Transverse colon (tissue), 4 donors: Measurements from ENCODE around the gene TRPM3. TPM values are rescaled to one million over a fixed set of nuclear protein-coding genes. Genes with fewer than 3 reads are reported as not detected.

Experiments
- DNase-seq: peaks from one replicate; pipeline ENCODE4 v3.0.0-alpha.2; 2019
- H3K27ac ChIP-seq, 4 donors: fragments of 200-600 bp; sonication (generic); 2 replicates each; pipeline ENCODE4 v1.5.1; 2016 to 2018; ENCODE audit warnings: inconsistent platforms in 4 of 4
- H3K27me3 ChIP-seq: fragments of 200-600 bp; sonication (generic); 2 replicates; pipeline ENCODE4 v1.5.1; 2017; ENCODE audit warnings: inconsistent platforms
- H3K36me3 ChIP-seq, 4 donors: fragments of 200-600 bp; sonication (generic); 2 replicates each; pipeline ENCODE4 v1.5.1; 2017 to 2019; ENCODE audit warnings: inconsistent platforms in 4 of 4
- H3K4me1 ChIP-seq, 4 donors: fragments of 200-600 bp; sonication (generic); 2 replicates each; pipeline ENCODE4 v1.5.1; 2017 to 2020; ENCODE audit warnings: inconsistent platforms in 4 of 4
- H3K4me3 ChIP-seq, 4 donors: fragments of 200-600 bp; sonication (generic); 1 replicate in 1 of 4; 2 replicates in 3 of 4; pipeline versions ENCODE4 v1.5.1 to v1.6.1; 2017 to 2019; ENCODE audit warnings: inconsistent platforms in 4 of 4
- H3K9me3 ChIP-seq, 2 donors: fragments of 200-600 bp; sonication (generic); 2 replicates each; pipeline ENCODE4 v1.5.1; 2017 to 2019; ENCODE audit warnings: inconsistent platforms in 2 of 2
- EP300 ChIP-seq: sonication (generic); formaldehyde crosslinking; IDR thresholded peaks from one replicate; pipeline ENCODE4 v1.6.1; 2017; ENCODE audit warnings: antibody characterized with exemption, low read depth
- POLR2A ChIP-seq: fragments of 450-650 bp; IDR thresholded peaks from one replicate; pipeline ENCODE4 v1.6.1; 2016; ENCODE audit warnings: antibody characterized with exemption, mild to moderate bottlenecking, moderate library complexity
- POLR2AphosphoS5 ChIP-seq, 3 donors: sonication (generic); formaldehyde crosslinking; IDR thresholded peaks; one replicate each; pipeline ENCODE4 v1.6.1; 2016; ENCODE audit warnings: antibody characterized with exemption in 3 of 3
- WGBS, 2 donors: methylation state at CpG; one replicate each; pipeline ENCODE4 v1.1.5; 2018; ENCODE audit warnings: low coverage in 1 of 2; 5-methylcytosine and 5-hydroxymethylcytosine counted together
- in situ Hi-C, 4 donors: fragments of 200-750 bp; cut with MboI; loops; one replicate each; pipeline versions ENCODE4 v1.15.0 to v1.15.1; 2017; ENCODE audit warnings: low sequenced_read_pairs in 3 of 4, low pct_ligation_motif_present in 1 of 4, low pct_unique_long_range_greater_than_20kb in 1 of 4
- intact Hi-C: fragments of 100-400 bp; cut with DNase I; formaldehyde crosslinking; loops from one replicate; pipeline ENCODE4 v1.15.1; 2023; ENCODE audit warnings: low total_unique reads
- total RNA-seq, 4 donors: library from RNA; depleted of rRNA; stranded (reverse); fragments of >200 nt; gene quantifications; one replicate each; pipeline ENCODE4 v1.1.0, GENCODE V29; 2016
- TF ChIP-seq, protein P1 (sequence below), 5 experiments: fragments of 200-600 bp in 3 of 5; fragments of 450-650 bp in 2 of 5; sonication (generic) in 3 of 5; IDR thresholded peaks; 1 replicate in 2 of 5; 2 replicates in 3 of 5; pipeline ENCODE4 v1.5.1; 2016 to 2017; ENCODE audit warnings: antibody characterized with exemption in 5 of 5, inconsistent platforms in 3 of 5, mild to moderate bottlenecking in 2 of 5, moderate library complexity in 1 of 5

Gene TRPM3
- total RNA-seq, 4 donors from 2014 or later = 0.16 to 1.2 (median 0.32) TPM

DNA sequence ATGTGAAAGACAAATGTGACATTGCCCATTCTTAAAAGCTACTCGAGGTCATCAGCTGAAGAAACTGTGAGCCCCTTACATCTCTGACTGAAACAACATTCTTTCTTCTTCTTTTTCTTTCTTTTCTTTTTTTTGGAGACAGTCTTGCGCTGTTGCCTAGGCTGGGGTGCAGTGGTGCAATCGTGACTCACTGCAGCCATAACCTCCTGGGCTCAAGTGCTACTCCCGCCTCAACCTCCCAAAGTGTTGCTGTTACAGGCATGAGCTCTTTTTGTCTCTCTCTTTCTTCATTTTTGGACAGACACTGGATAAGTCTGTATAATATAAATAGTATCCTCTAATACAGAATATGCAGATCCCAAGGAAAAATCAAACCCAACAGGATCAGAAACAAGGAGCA is 443.3 kb downstream of the TRPM3 start:
- no peak for TF ChIP-seq POLR2A
- no peak for TF ChIP-seq POLR2AphosphoS5 (IDR thresholded peaks at IDR 0.05)
- TF ChIP-seq EP300 = no peak
- TF ChIP-seq, protein P1, sequence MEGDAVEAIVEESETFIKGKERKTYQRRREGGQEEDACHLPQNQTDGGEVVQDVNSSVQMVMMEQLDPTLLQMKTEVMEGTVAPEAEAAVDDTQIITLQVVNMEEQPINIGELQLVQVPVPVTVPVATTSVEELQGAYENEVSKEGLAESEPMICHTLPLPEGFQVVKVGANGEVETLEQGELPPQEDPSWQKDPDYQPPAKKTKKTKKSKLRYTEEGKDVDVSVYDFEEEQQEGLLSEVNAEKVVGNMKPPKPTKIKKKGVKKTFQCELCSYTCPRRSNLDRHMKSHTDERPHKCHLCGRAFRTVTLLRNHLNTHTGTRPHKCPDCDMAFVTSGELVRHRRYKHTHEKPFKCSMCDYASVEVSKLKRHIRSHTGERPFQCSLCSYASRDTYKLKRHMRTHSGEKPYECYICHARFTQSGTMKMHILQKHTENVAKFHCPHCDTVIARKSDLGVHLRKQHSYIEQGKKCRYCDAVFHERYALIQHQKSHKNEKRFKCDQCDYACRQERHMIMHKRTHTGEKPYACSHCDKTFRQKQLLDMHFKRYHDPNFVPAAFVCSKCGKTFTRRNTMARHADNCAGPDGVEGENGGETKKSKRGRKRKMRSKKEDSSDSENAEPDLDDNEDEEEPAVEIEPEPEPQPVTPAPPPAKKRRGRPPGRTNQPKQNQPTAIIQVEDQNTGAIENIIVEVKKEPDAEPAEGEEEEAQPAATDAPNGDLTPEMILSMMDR (IDR thresholded peaks at IDR 0.05) = no peak
- Histone ChIP-seq H3K36me3 (no peaks in the 10 kb centered on the region), H3K27me3 (no peaks in the 10 kb centered on the region), H3K27ac (no peak overlapping the region), H3K4me1 (no peaks in the 10 kb centered on the region), H3K4me3 (no peak overlapping the region), H3K9me3 (no peaks in the 10 kb centered on the region)
- intact Hi-C loops = no loop called here
- in situ Hi-C loops = loop anchor here in 1 of 4 donors (25.0 kb wide), 1 partner anchor 91 kb away; no protein-coding TSS in a partner anchor
- WGBS, 2 donors = 58 to 82% methylated on average over 4 of the region's 4 CpGs
- no peak for DNase-seq

DNA sequence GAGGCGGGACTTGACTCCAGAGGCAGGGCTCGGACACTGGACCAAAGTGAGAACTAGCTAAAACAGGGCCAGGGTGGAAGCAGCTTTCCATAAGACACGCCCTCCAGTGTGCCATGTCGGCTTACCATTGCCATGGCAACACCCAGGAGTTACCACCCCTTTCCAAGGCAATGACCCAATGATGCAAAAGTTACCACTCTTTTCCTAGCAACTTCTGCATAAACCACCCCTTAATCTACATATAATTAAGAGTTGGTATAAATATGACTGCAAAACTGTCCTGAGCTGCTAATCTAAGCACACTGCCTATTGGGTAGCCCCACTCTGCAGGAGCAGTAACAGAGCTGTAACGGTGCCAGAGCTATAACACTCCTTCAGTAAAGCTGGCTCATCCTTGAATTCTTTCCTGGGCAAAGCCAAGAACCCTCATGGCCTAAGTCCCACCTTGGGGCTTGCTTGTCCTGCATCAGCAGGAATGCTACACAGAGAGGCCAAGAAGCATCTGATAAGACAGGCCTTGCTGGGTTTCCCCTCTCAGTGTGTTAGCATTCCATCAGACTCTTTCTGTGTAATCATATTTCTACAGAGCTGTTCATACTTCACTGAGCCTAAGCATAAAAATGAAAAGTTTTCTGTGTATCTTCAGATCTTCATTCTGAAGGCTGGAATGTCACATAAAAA is 444.2 kb downstream of the TRPM3 start:
- TF ChIP-seq POLR2A (no peak), EP300 (no peak), POLR2AphosphoS5 (IDR thresholded peaks at IDR 0.05) (no peak)
- TF ChIP-seq, protein P1 (IDR thresholded peaks at IDR 0.05) = no peak
- WGBS, 2 donors = 75 to 89% methylated on average over 4 to 5 of the region's 5 CpGs
- no peak overlapping the region for H3K27ac ChIP-seq
- H3K36me3 ChIP-seq = no peaks in the 10 kb centered on the region
- intact Hi-C loops (no loop called here), in situ Hi-C loops (loop anchor here in 1 of 4 donors (25.0 kb wide), 1 partner anchor 90 kb away; no protein-coding TSS in a partner anchor)
- no peaks in the 10 kb centered on the region for H3K9me3 ChIP-seq
- H3K4me3 ChIP-seq = no peak overlapping the region
- H3K4me1 ChIP-seq = no peaks in the 10 kb centered on the region
- H3K27me3 ChIP-seq = no peaks in the 10 kb centered on the region
- DNase-seq = no peak

DNA sequence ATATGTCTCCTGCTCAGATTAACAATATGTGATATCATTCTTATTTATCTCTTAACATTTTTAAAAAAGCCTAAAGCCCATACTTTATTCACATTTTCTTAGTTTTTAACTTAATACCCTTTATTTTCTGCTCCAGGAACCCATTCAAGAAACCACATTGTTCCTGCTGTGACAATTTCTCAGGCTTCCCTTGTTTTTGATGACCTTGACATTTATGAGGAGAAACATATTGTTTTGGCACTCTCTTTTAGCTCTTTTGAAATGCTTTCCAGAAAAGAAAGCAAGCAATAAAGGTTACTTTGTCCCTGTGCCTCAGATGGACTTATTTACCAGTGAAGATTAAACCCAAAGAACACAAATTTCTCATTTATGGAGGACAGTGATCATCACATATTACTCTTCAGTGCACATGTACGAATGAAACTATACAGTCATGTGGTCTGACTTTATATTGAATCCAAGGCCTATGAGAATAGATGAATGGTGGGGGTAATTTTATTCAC is 445.5 kb downstream of the TRPM3 start:
- TF ChIP-seq EP300 = no peak
- no peak for TF ChIP-seq POLR2A
- TF ChIP-seq POLR2AphosphoS5 (IDR thresholded peaks at IDR 0.05) = no peak
- TF ChIP-seq, protein P1 (IDR thresholded peaks at IDR 0.05) = no peak
- WGBS, 2 donors = 67 to 83% methylated on average over 1 of the region's 1 CpG
- Histone ChIP-seq H3K4me1 (no peaks in the 10 kb centered on the region), H3K27ac (no peak overlapping the region), H3K27me3 (no peaks in the 10 kb centered on the region), H3K9me3 (no peaks in the 10 kb centered on the region), H3K4me3 (no peak overlapping the region), H3K36me3 (no peaks in the 10 kb centered on the region)
- no peak for DNase-seq
- intact Hi-C loops = no loop called here
- in situ Hi-C loops = loop anchor here in 1 of 4 donors (25.0 kb wide), 1 partner anchor 89 kb away; no protein-coding TSS in a partner anchor

DNA sequence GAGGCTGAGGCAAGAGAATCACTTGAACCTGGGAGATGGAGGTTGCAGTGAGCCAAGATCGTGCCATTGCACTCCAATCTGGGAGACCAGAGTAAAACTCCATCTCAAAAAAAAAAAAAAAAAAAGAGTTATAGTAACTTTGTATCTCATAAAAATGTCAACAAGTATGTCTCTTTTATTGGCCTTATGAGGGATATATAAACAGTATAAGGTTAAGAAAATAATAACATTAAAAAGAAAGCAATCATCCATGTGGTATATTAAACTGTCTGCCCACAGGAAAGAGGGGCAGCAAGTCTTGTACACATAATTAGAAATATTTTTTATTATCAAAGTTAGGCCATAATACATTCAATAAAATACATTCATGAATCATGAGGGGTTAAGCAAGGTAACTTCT is 447.6 kb downstream of the TRPM3 start:
- H3K4me1 ChIP-seq = no peaks in the 10 kb centered on the region
- no peak overlapping the region for H3K4me3 ChIP-seq
- no peak for DNase-seq
- H3K9me3 ChIP-seq = no peaks in the 10 kb centered on the region
- 73 to 87% methylated on average over 1 of the region's 1 CpG for WGBS, 2 donors
- intact Hi-C loops (no loop called here), in situ Hi-C loops (loop anchor here in 3 of 4 donors (25.0 kb wide), 3 partner anchors 288 to 563 kb away; no protein-coding TSS in a partner anchor)
- TF ChIP-seq POLR2A = no peak
- no peak for TF ChIP-seq EP300
- TF ChIP-seq POLR2AphosphoS5 (IDR thresholded peaks at IDR 0.05) = no peak
- TF ChIP-seq, protein P1 (IDR thresholded peaks at IDR 0.05) = no peak
- H3K36me3 ChIP-seq = no peaks in the 10 kb centered on the region
- H3K27me3 ChIP-seq = no peaks in the 10 kb centered on the region
- H3K27ac ChIP-seq = no peak overlapping the region
